A673 (cell line): Measurements from ENCODE around the gene GRIK1.

Experiments
- EZH2 ChIP-seq: fragments of 200-600 bp; sonication (generic); IDR thresholded peaks from 2 replicates; pipeline ENCODE4 v1.6.1; 2017; ENCODE audit warnings: borderline replicate concordance, low read depth, mild to moderate bottlenecking, mixed read lengths, antibody characterized with exemption, low read length; ENCODE audit not compliant: poor library complexity, severe bottlenecking
- TF ChIP-seq, protein P1 (sequence below): fragments of 300-800, 200-600 bp; sonication (generic); conservative IDR thresholded peaks from 2 replicates; pipeline ENCODE4 v1.5.1; 2017; ENCODE audit warnings: low read depth, mild to moderate bottlenecking, antibody characterized with exemption, low read length, moderate library complexity, mixed read lengths

DNA sequence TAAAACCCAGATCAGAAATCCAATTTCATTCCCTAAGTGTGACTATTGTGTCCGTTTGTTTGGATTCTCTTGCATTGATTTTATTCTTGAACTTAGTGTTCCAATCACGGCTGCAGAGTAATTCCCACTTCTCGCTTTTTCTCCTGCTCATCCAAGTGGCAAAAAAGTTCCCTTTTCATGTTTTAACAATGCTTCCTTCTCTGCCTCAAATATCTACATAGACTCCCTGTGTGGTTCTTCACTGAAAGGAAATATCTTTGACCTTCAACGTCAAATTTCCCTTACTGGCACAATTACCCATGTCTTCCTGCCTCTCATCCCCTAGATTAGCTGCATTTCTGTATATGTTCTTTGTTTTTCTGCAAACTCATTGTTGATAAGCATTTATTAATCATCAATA is 335.7 kb downstream of the GRIK1 start:
- TF ChIP-seq, protein P1, sequence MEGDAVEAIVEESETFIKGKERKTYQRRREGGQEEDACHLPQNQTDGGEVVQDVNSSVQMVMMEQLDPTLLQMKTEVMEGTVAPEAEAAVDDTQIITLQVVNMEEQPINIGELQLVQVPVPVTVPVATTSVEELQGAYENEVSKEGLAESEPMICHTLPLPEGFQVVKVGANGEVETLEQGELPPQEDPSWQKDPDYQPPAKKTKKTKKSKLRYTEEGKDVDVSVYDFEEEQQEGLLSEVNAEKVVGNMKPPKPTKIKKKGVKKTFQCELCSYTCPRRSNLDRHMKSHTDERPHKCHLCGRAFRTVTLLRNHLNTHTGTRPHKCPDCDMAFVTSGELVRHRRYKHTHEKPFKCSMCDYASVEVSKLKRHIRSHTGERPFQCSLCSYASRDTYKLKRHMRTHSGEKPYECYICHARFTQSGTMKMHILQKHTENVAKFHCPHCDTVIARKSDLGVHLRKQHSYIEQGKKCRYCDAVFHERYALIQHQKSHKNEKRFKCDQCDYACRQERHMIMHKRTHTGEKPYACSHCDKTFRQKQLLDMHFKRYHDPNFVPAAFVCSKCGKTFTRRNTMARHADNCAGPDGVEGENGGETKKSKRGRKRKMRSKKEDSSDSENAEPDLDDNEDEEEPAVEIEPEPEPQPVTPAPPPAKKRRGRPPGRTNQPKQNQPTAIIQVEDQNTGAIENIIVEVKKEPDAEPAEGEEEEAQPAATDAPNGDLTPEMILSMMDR, result no peak
- no peak for TF ChIP-seq EZH2
